NCI-H2029 treated with DMSO at 0.1 percent for 48 hours (cell line): ENCODE results near the gene FGB.
A peak's percentile ranks its signal among the peaks of the same experiment; 100 is the strongest.

Experiments used
- DNase-seq: peaks from one replicate; lab custom pipeline; 2025; lab: John Stamatoyannopoulos, UW

FGB gene

DNA sequence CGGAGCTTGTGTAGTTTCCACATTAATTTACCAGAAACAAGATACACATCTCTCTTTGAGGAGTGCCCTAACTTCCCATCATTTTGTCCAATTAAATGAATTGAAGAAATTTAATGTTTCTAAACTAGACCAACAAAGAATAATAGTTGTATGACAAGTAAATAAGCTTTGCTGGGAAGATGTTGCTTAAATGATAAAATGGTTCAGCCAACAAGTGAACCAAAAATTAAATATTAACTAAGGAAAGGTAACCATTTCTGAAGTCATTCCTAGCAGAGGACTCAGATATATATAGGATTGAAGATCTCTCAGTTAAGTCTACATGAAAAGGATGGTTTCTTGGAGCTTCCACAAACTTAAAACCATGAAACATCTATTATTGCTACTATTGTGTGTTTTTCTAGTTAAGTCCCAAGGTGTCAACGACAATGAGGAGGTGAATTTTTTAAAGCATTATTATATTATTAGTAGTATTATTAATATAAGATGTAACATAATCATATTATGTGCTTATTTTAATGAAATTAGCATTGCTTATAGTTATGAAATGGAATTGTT, at the start of gene FGB:
FGB (plus strand) TSS at position 315 of the 558 bp plus-strand sequence; CDS start at position 323, 8 bp downstream.
- no peak for DNase-seq

DNA sequence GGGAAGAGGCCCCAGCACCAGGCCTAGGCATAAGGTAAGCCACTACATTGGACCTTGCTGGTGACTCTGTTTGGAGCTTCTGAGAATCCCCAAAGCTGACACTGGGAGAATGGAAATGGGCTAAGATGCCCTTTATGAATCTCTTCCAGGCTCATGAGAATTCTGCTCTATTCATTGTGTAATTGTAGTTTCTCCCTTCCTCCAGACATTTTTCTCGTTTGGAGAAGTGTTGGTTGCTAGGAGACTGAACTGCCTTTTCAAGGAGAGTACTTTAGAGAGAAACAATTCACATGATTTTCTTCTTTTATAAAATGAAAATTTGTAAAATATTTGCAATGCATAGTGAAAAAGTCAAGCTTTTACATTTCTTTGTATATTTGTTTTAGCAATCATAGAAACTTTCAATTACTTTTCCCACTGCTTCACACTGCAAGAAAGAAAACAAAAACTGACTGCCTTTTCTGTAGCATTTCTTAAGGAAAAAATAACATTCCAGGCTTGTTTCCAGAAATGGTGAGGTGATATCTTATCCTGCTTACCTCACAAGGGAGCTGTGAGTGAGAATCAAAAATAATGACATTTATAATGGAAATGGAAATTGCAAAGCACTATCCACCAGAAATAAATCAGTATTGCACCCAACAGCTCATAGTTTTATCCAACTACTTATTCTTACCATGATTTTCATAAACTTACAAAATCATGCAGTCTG, 46.3 kb upstream of the FGB start:
- no peak for DNase-seq

DNA sequence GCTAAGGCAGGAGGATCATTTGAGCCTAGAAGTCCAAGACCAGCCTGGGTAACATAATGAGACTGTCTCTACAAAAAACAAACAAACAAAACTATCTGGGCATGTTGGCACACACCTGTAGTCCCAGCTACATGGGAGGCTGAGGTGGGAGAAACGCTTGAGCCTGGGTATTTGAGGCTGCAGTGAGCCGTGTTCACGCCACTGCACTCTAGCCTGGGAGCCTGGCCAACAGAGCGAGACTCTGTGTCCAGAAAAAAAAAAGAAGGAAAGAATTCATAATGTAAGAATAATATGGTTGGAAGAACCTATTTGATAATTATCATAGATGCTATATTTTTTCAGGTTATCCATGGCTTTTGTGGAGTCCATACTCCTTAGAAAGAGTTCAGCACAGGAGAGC, 45.2 kb upstream of the FGB start:
- DNase-seq: no peak

DNA sequence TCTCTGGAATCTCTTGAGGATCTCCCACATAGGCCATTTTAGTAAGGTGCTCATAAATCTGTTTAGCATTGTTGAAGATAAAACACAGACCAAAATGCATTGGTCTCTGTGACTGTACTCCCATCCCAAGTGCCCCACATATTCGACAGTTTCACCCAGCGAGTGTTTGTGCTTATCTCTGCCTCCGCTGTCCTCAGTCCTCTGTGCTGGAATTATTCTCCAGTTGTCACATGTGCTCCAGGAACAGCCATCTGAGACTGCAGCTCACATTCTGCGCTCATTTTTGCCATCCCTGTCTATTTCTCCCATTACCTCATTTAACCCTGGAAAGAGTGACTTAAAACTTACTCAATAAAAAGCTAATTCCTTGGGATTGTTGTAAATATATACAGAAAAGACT, 43.6 kb upstream of the FGB start:
- no peak for DNase-seq

DNA sequence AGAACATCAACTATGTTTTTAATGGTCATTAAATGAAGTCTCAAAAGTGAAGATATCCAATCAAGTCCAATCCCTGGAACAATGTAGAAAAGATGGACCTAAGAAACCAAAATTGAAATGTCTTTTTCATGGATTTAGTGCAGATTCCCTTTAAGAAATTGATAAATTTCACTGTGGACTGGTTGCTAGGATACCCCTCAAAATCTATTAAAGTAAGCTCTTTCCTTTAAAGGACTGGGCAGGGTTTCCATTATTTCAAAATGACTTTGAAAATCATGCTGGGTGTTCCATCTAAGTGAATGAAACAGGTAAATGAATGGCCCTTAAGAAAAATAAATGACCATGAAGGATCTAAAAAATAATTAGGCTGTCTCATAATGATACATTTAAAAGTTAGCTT, 41.2 kb upstream of the FGB start:
- DNase-seq: no peak

DNA sequence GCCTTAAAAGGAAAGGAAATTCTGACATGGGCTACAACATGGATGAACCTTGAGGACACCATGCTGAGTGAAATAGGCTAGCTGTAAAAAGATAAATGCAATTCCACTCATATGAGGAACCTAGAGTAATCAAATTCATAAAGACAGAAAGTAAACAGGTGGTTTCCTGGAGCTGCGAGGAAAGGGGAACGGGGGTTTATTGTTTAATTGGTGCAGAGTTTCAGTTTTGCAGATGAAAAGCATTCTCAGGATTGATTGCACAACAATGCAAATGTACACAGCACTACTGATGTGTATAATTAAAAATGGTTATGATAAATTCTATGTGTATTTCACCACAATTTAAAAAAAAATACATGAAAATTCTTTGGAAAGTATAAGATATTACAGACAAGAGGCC, 36.7 kb upstream of the FGB start:
- no peak for DNase-seq

DNA sequence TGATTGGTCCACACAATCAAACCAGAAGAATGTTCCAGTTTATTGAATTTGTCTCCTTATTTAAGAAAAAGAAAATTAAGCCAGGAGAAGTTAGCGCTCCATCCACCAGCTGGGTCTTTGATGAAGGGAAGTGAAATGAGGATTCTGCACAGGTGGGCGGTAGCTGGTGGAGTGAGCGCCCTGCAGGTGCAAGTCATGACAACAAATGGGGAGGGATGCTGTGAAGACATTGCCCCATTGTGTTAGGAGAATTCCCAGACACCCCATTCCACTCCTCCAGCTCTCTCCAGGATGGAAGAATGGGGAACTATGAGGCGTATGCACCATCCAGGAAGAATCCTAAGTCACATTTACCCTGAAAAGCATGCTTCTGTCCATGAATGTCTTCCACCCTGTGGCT, 35.5 kb upstream of the FGB start:
- no peak for DNase-seq

DNA sequence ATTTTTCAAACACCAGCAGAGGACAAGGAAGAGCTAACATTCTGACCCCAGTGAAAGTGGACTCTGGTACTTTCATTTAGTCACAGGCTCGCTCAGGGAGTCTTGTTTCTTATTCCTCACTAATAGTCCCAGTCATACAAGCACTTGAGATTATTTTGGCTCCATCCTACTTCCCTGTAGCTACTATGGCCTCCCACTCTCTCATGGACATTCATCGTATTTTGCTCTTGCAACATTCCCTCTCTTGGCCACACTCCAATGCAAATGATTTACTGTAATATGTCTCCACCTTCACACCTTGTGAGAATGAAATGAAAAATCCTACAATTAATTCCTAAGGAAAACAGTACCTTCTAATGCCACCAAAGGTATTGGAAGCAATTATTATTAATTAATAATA, 33.9 kb upstream of the FGB start:
- DNase-seq: no peak

DNA sequence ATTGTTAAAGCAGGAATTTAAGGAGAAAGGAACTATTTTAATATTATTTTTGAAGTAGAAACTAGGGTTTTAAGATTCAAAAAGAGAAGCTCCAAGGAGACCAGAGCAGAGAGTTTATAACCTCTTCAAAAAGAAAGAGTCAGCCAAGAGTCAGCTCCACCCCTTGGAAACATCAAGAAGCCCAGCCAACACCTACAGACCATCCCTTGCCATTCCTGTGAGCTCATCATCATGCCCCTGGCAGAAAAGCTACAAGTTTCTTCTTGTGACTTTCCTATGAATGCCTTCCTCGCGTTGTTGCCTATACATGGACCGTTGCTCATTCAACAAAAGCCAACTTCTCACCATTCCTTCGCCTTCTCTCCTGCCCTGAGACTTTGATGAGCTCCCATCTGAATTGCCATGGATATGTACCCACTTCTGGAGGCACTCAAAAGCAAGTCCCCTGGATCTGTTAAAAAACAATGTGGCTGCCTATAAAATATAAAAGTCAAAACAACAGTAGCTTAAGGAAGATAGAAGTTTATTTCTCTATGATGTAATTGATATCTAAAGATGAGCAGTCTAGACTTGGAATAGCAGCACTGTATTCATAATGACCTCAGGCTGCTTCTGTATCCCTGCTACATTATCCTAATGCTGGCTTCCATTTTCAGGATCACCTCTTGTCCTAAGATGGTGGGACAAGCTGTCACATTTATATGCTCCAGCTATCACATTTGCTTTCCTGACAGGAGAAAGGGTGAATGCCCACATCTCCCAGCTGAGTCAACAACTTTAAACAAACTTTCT, 32.9 kb upstream of the FGB start:
- DNase-seq: no peak

DNA sequence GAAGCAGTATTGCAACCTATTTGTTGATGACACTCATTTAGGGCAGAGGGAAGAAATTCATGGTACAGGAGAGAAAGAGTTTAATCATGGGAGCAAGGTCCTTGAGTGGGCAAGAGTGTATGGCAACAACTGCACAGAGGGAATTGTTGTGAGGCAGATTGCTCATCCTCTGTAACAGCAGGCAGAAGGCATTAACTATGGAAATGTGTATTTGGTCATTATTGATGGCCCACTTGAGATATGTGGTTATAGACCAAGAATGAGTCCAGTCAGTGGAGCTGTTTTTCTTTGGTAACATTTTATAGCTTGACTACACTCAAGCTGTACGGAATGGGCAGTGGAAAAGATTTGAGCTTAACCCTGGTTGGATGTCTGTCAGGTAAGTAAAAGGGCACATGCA, 28.5 kb upstream of the FGB start:
- no peak for DNase-seq

DNA sequence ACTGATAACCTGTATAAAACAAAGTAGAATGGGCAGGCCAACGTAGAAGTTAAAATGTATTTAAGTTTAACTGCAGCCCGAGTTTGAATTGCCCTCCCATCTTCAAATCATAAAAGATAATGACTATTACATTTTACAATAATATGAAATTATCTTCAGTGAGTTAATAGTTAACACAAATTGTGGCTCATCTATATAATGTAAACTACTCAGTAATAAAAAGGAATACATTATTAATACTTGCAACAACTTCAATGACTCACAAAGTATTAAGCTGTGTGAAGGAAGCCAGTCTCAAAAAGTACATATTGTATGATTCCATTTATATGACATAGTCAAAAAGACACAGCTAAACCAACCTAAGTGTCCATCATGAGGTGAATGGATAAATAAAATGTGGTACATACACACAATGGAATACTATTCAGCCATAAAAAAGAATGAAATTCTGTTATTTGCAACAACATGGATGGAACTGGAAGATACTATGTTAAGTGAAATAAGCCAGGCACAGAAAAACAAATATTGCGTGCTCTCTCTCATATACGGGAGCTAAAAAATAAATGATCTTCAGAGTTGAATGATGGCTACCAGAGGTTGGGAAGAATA, 20.4 kb upstream of the FGB start:
- no peak for DNase-seq

DNA sequence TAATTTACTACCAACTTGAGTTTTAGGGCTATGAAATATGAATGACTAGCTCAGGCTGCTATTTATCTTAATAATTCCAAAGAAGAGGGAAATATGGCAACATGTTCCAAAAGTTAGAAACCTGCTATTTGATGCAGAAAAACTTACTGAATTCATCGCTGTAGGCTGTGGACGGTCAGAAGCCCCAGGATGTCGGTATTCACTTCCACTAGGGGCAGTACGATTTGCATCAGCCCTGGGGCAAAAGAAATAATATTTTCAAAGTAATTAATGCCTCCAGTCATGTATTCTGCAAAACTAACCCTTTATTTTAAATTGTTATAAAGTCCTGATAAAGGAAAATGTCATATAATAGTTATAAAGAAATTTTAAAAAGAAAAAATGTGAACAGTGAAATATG, 17.1 kb upstream of the FGB start:
- no peak for DNase-seq

DNA sequence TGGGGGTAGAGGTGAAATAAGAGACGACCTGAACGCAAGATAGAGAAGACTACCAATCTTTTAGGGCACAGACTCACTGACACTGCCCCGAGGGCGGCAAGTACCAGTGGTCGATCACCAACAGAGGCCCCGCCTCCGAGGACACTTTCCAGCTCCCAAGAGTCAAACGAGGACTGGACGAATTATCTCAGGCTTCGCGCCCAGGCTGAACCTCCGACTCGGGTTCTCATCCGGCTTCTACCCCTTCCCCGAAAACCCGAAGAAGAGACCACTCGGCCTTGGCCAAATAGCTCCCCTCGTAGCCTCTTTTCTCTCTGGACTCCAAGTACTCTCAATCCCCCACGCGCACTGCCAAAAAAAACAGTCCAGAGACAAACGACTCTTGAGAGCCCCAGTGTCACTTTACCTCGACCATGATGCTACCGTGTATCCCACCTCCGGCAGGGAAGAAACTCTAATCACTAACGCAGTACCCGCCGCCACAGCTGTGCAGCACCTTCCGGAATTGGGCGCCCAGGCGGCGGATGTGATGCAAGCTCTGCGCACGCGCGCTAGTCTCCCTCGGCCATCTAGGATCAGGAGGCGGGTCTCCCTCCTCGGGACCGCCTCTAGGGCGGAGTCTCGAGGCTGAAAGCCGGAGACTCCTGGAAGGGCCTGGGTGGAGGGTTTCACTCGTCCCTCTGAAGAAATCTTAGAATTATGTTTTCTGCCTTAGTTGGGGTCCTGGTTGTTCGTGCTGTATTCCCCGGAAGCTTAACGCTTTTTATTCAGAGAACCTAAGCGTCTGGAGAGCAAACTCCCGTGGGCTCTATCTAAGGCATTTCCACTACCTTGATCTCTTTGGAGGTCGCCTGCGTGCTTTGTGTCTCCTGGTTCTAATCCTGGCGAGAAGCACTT, 12.7 kb upstream of the FGB start, which contains the start of gene PLRG1:
PLRG1 (minus strand) TSS at position 507 of the 897 bp plus-strand sequence; CDS start at position 415, 92 bp downstream.
- peak; percentile 45 for DNase-seq

DNA sequence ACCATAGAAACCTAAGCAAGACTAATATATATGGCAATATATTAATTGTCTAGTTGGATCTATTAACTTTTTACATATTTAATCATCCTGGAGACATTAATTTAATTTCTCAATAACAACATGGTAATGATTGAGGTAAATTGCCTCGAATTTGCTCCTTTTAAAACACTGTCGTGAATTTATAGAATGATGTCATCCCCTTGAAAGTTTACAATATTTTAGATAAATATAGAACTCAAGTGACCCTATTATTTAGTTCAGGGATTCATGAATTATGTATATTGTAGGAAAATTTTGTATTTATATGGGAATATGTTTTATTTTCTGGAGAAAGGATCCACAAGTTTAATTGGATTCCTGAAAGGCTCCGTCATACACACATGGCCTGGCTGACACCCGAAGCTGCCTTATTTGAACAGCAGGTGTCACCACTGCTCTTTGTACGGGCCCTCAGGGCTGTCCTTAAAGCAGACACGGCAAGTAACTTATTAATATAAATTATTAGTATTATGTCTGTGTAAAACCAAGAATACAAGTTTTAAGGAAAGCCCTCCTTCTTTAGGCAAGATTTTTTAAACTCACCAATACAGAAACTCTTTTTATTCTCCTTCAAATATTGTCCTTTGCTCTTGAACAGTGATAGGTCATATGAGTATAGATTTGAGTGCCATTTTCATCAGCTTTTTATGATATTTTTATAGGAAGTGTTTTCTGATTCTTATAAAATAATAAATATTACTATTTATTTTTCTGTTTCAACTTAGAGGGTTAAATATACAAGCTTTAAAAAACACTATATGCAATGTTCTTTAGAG, 10.7 kb upstream of the FGB start:
- peak; percentile 26 for DNase-seq

DNA sequence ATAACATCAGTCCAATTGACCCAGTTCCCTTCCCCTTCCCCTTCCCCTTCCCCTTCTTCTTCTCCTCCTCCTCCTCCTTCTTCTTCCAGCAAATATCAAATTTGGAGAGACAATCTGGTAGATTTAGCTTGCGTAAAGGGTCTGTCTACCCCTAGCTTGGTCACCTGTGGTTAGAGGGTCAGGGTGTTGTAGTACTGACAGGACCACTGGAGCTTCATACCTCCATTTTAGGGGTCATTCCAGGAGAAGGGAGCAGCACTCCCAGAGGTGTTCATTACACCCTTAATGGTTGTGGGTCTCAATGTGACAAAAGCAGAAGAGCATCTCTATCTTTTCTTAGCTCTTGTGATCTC, 3.7 kb upstream of the FGB start:
- no peak for DNase-seq

DNA sequence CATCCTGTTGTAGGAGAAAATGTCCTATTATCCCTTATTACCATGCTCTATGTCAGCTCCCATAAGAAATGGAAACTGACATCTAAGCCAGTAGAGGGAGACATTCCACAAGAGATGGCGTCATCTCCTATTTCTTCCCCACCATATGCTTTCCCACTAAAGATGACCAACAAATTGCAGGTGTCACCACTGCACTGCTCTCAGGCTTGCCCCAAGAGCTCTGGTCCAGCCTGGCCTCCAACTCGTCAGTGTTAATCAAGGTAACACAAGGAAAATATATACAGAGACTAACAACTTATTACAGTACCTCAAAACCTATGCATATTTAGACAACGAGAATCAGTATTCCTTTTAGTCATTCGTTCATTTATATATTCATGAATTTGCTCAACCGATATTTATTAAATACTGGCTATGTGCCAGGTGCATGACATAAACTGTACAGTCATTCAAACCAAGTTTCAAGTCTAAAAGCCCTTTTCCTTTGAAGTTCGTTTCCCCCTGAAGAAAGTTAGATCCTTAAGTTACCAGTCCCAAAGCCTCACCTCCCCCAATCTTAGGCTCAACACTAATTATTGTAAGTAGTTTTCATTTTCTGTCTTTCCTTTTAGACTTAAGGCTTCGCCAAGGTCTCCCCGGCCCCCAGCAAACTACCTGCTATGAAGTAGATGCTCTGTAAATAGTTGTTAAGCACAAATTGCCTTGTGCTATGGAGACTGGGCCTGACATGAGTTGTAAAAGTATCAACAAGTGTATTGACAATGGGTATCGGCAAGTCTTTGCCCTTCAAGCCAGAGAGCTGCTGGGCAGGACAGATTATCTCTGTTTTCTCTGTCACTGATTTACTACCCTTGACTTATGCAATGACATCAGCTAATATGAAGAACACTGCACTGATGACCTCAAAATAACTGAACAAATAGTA, 3.1 kb upstream of the FGB start:
- DNase-seq: no peak

DNA sequence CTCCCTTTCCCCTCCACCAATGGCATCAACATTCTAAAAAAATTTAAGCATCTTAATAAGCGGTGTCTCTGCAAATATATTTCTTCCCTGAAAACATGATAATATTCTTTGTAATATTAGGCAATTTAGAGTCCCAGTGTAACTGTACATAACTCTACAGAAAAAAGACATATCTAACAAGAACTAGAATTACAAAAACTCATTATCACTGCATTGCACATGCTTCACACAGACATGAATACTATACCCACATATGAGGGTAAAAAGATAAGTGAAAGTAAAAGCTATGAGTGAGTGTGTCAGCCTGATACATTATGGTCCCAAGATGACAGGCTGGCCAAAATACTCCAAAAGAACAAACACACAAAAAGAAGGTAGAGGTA, 2.4 kb upstream of the FGB start:
- DNase-seq: no peak

DNA sequence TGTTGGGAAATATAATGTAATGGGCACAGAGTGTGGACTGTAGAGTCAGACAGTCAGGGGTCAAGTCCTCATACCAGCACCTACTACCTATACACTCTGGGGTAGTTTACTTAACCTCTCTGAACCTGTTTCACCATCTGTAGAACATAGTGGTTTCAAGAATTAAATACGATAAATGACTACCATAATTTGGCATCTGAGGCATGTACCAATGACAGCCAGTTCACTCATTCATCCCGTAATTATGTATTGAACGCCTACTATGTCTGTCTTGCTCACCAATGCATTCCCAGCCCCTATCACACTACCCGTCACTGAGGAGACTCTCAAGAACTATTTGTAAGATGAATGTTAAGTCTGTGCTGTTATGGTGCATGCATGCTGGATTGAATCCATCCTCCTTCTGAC, 2.0 kb upstream of the FGB start:
- no peak for DNase-seq

DNA sequence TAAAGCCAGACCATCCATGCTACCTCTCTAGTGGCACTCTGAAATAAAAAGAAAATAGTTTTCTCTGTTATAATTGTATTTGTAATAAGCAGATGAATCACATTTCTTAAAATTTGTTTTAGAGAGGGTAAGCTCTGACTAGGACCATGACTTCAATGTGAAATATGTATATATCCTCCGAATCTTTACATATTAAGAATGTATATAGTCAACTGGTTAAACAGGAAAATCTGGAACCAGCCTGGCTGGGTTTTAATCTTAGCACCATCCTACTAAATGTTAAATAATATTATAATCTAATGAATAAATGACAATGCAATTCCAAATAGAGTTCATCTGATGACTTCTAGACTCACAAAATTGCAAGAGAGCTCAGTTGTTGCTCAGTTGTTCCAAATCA, 1.5 kb downstream of the FGB start:
- no peak for DNase-seq

DNA sequence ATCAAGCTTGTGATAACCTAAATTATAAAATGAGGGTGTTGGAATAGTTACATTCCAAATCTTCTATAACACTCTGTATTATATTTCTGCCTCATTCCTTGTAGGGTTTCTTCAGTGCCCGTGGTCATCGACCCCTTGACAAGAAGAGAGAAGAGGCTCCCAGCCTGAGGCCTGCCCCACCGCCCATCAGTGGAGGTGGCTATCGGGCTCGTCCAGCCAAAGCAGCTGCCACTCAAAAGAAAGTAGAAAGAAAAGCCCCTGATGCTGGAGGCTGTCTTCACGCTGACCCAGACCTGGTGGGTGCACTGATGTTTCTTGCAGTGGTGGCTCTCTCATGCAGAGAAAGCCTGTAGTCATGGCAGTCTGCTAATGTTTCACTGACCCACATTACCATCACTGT, 2.9 kb downstream of the FGB start:
- DNase-seq: no peak
